ENCODE results near the gene ITIH6. TPM values are rescaled to one million over a fixed set of nuclear protein-coding genes. Genes with fewer than 3 reads are reported as not detected.
"Not testable (repeated sequence)": the region's sequence is repeated elsewhere in the genome, so short reads cannot be mapped to it uniquely, and the experiment has no call there.

ITIH6 gene, protein sequence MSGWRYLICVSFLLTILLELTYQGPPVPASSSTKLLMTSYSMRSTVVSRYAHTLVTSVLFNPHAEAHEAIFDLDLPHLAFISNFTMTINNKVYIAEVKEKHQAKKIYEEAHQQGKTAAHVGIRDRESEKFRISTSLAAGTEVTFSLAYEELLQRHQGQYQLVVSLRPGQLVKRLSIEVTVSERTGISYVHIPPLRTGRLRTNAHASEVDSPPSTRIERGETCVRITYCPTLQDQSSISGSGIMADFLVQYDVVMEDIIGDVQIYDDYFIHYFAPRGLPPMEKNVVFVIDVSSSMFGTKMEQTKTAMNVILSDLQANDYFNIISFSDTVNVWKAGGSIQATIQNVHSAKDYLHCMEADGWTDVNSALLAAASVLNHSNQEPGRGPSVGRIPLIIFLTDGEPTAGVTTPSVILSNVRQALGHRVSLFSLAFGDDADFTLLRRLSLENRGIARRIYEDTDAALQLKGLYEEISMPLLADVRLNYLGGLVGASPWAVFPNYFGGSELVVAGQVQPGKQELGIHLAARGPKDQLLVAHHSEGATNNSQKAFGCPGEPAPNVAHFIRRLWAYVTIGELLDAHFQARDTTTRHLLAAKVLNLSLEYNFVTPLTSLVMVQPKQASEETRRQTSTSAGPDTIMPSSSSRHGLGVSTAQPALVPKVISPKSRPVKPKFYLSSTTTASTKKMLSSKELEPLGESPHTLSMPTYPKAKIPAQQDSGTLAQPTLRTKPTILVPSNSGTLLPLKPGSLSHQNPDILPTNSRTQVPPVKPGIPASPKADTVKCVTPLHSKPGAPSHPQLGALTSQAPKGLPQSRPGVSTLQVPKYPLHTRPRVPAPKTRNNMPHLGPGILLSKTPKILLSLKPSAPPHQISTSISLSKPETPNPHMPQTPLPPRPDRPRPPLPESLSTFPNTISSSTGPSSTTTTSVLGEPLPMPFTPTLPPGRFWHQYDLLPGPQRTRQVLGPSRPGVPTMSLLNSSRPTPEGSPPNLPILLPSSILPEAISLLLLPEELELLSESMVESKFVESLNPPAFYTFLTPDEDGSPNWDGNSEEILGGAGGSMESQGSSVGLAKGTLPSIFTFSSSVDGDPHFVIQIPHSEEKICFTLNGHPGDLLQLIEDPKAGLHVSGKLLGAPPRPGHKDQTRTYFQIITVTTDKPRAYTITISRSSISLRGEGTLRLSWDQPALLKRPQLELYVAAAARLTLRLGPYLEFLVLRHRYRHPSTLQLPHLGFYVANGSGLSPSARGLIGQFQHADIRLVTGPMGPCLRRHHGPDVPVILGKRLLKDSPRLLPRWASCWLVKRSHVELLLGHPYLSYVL
- total RNA-seq (2014; rRNA removed) (not detected in 2 replicates), Bru-seq, nascent RNA (not detected), BruChase-seq, experiment 1, labeled RNA remaining after a 6-hour chase (percentile 3 among the genes with signal in this experiment), BruChase-seq, experiment 2, labeled RNA remaining after a 2-hour chase (percentile 1 among the genes with signal in this experiment)
- long read RNA-seq = 0 reads

DNA sequence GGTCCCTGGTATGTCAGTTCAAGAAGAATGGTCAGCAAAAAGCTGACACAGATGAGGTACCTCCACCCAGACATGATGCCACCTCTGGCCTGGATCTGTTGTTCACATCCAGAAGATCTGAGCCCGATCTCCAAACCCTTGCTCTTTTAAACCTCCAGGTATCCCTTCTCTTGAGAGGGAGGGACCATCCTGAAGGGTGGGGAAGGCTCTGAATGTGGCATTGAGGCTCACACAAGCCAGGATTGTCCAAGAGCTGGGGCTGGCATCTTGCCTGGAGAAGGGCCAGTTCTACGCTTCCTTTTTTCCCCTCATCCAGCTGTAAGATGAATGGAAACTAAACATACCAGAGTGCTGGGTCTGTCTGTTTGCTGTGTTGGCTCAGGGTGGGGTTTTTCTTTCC is at the start of gene ITIH6:
Gene ITIH6, minus strand, starts transcription at position 119 of the 400 bp plus-strand sequence. Its CDS starts 45 bp downstream, at position 74.
- ChIA-PET POLR2A (ENCODE audit: unreplicated experiment) (no interaction called here), CTCF (no interaction called here)
- H3K4me1 ChIP-seq (ENCODE audit: insufficient read depth, low read length) = no peaks in the 10 kb centered on the region

DNA sequence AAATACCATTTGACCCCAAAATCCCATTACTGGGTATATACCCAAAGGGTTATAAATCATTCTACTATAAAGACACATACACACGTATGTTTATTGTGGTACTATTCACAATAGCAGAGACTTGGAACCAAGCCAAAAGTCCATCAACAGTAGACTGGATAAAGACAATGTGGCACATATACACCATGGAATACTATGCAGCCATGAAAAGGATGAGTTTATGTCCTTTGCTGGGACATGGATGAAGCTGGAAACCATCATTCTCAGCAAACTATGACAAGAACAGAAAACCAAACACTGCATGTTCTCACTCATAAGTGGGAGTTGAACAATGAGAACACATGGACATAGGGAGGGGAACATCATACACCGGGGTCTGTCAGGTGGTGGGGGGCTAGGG is 49.6 kb upstream of the ITIH6 start:
- H3K9me3 ChIP-seq (ENCODE audit: low read length); ATAC-seq; H3K9me2 ChIP-seq (replicated peaks; ENCODE audit: low read length); H3F3A ChIP-seq (ENCODE audit: low read length, unreplicated experiment); H3K27ac ChIP-seq (ENCODE audit: low read length); H4K20me1 ChIP-seq (ENCODE audit: low read length); H3K4me1 ChIP-seq (ENCODE audit: insufficient read depth, low read length); H3K79me2 ChIP-seq (ENCODE audit: low read length); CTCF ChIA-PET; H3K36me3 ChIP-seq (ENCODE audit: low read depth, low read length); POLR2A ChIA-PET (ENCODE audit: unreplicated experiment); H2AFZ ChIP-seq (ENCODE audit: low read length); BruUV-seq (replicated peaks); intact Hi-C loops (cut with micrococcal nuclease); DNase-seq; H3K4me2 ChIP-seq (ENCODE audit: low read length); H3K4me3 ChIP-seq (ENCODE audit: low read length); H3K9ac ChIP-seq (ENCODE audit: low read length): not testable (repeated sequence)
- peaks cover 11% of the 10 kb centered on the region; the same call in 1 of the 2 replicates for H3K27me3 ChIP-seq (ENCODE audit: low read length)

More for the DNA sequence above, at the start of gene ITIH6:
- H3K9me2 ChIP-seq (replicated peaks; ENCODE audit: low read length) = no peaks in the 10 kb centered on the region
- no peak within 1 kb of the TSS for H2AFZ ChIP-seq (ENCODE audit: low read length)
- H3K79me2 ChIP-seq (ENCODE audit: low read length) = no peaks in the 10 kb centered on the region
- no peaks in the 10 kb centered on the region for H3F3A ChIP-seq (ENCODE audit: low read length, unreplicated experiment)
- BruUV-seq (replicated peaks) = no TSS peak
- intact Hi-C loops (cut with micrococcal nuclease) = no loop called here
- no peaks in the 10 kb centered on the region for H3K9me3 ChIP-seq (ENCODE audit: low read length)
- no peaks in the 10 kb centered on the region for H4K20me1 ChIP-seq (ENCODE audit: low read length)
- no peak for ATAC-seq
- H3K36me3 ChIP-seq (ENCODE audit: low read depth, low read length) = no peaks in the 10 kb centered on the region
- no peaks in the 10 kb centered on the region for H3K27me3 ChIP-seq (ENCODE audit: low read length)
- H3K9ac ChIP-seq (ENCODE audit: low read length) = no peak within 1 kb of the TSS
- TF ChIP-seq EZH2phosphoT487 (IDR thresholded peaks at IDR 0.05; ENCODE audit: borderline replicate concordance, low read length) (no peak), EZH2 (IDR thresholded peaks at IDR 0.05; ENCODE audit: low read length, unreplicated experiment) (no peak)
- TF ChIP-seq, protein P1, sequence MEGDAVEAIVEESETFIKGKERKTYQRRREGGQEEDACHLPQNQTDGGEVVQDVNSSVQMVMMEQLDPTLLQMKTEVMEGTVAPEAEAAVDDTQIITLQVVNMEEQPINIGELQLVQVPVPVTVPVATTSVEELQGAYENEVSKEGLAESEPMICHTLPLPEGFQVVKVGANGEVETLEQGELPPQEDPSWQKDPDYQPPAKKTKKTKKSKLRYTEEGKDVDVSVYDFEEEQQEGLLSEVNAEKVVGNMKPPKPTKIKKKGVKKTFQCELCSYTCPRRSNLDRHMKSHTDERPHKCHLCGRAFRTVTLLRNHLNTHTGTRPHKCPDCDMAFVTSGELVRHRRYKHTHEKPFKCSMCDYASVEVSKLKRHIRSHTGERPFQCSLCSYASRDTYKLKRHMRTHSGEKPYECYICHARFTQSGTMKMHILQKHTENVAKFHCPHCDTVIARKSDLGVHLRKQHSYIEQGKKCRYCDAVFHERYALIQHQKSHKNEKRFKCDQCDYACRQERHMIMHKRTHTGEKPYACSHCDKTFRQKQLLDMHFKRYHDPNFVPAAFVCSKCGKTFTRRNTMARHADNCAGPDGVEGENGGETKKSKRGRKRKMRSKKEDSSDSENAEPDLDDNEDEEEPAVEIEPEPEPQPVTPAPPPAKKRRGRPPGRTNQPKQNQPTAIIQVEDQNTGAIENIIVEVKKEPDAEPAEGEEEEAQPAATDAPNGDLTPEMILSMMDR (conservative IDR thresholded peaks at IDR 0.05; ENCODE audit: low read depth, low read length) = no peak
- H3K4me3 ChIP-seq (ENCODE audit: low read length) = no peak within 1 kb of the TSS
- DNase-seq = no peak
- H3K4me2 ChIP-seq (ENCODE audit: low read length) = no peak within 1 kb of the TSS
- H3K27ac ChIP-seq (ENCODE audit: low read length) = no peak within 1 kb of the TSS

DNA sequence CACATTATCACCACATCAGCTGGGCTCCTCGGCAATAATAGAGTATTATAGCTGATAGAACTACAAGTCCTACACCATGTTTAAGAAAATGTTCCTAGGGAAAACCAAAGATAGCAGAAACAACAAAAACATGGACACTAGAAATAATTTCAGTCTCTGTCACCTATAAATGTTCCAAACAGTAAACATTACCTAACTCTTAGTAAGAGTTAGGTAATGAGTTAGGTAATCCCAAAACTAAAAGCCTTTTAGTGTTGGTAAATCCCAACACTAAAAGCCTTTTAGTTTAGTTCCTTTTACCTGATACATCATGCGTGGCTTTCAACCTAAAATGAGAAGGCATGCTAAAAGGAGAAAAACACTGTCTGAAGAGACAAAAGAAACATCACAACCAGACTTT is 45.0 kb upstream of the ITIH6 start:
- no peak for ATAC-seq
- Histone ChIP-seq H3K79me2 (ENCODE audit: low read length) (no peaks in the 10 kb centered on the region), H3F3A (ENCODE audit: low read length, unreplicated experiment) (no peaks in the 10 kb centered on the region), H3K4me2 (ENCODE audit: low read length) (no peak overlapping the region), H3K27me3 (ENCODE audit: low read length) (peaks cover 11% of the 10 kb centered on the region; the same call in 1 of the 2 replicates), H4K20me1 (ENCODE audit: low read length) (no peaks in the 10 kb centered on the region), H3K4me1 (ENCODE audit: insufficient read depth, low read length) (no peaks in the 10 kb centered on the region), H3K4me3 (ENCODE audit: low read length) (no peak overlapping the region), H2AFZ (ENCODE audit: low read length) (no peak overlapping the region), H3K36me3 (ENCODE audit: low read depth, low read length) (no peaks in the 10 kb centered on the region), H3K9me2 (replicated peaks; ENCODE audit: low read length) (no peaks in the 10 kb centered on the region), H3K9ac (ENCODE audit: low read length) (no peak overlapping the region), H3K27ac (ENCODE audit: low read length) (no peak overlapping the region), H3K9me3 (ENCODE audit: low read length) (no peaks in the 10 kb centered on the region)
- ChIA-PET POLR2A (ENCODE audit: unreplicated experiment) (no interaction called here), CTCF (no interaction called here)
- DNase-seq = no peak
- TF ChIP-seq EZH2 (IDR thresholded peaks at IDR 0.05; ENCODE audit: low read length, unreplicated experiment) (no peak), EZH2phosphoT487 (IDR thresholded peaks at IDR 0.05; ENCODE audit: borderline replicate concordance, low read length) (no peak)
- TF ChIP-seq, protein P1 (conservative IDR thresholded peaks at IDR 0.05; ENCODE audit: low read depth, low read length) = no peak
- BruUV-seq (replicated peaks) = no TSS peak
- intact Hi-C loops (cut with micrococcal nuclease) = no loop called here
